WTC11 (cell line): ENCODE measurements around the gene DHX40. TPM values are rescaled to one million over a fixed set of nuclear protein-coding genes. Genes with fewer than 3 reads are reported as not detected.
"Not testable (repeated sequence)": the region's sequence is repeated elsewhere in the genome, so short reads cannot be mapped to it uniquely, and the experiment has no call there.

ENCODE experiments used
- ATAC-seq: fragments of 200-7000 bp; cut with Tn5 transposase; 2 replicates; pipeline ENCODE4 v1.10.0; 2021; ENCODE audit warnings: mild to moderate bottlenecking, moderate library complexity
- CTCF ChIA-PET: fragments of 300-600 bp; sonication (Branson Sonifier 250); formaldehyde crosslinking; loops from one replicate; lab custom pipeline; 2021; ENCODE audit warnings: antibody characterized with exemption; lab: Charles Lee
- POLR2A ChIA-PET: fragments of 350-600 bp; sonication (Branson Sonifier 250); formaldehyde crosslinking; loops from one replicate; lab custom pipeline; 2021; ENCODE audit warnings: antibody characterized with exemption; lab: Charles Lee
- DNase-seq: peaks from one replicate; pipeline ENCODE4 v3.0.0; 2021; ENCODE audit warnings: low spot score
- H3K27ac Mint-ChIP-seq: 2 replicates; pipeline ENCODE4 v1.8.0; 2021; ENCODE audit warnings: mixed read lengths
- H3K27me3 Mint-ChIP-seq: 2 replicates; pipeline ENCODE4 v1.8.0; 2021; ENCODE audit warnings: low read depth, mild to moderate bottlenecking, moderate library complexity, mixed read lengths
- H3K36me3 Mint-ChIP-seq: 2 replicates; pipeline ENCODE4 v1.8.0; 2021; ENCODE audit warnings: mixed read lengths
- H3K4me1 Mint-ChIP-seq: 2 replicates; pipeline ENCODE4 v1.8.0; 2022; ENCODE audit warnings: mixed read lengths
- H3K4me3 Mint-ChIP-seq: 2 replicates; pipeline ENCODE4 v1.8.0; 2021; ENCODE audit warnings: mild to moderate bottlenecking, moderate library complexity, mixed read lengths
- H3K9me3 Mint-ChIP-seq: 2 replicates; pipeline ENCODE4 v1.8.0; 2021; ENCODE audit warnings: mixed read lengths
- GABPB1 ChIP-seq: sonication (generic); formaldehyde crosslinking; IDR thresholded peaks from 2 replicates; pipeline ENCODE4 v1.8.1; 2023; ENCODE audit warnings: mild to moderate bottlenecking, missing genetic modification reagents
- NR1H2 ChIP-seq: sonication (generic); formaldehyde crosslinking; IDR thresholded peaks from 2 replicates; pipeline ENCODE4 v1.9.0; 2021; ENCODE audit warnings: mild to moderate bottlenecking, moderate library complexity, missing genetic modification reagents
- NR3C1 ChIP-seq: sonication (generic); formaldehyde crosslinking; conservative IDR thresholded peaks from 2 replicates; pipeline ENCODE4 v1.8.1; 2023; ENCODE audit warnings: low read depth, mild to moderate bottlenecking, missing genetic modification reagents
- SMAD3 ChIP-seq: sonication (generic); formaldehyde crosslinking; IDR thresholded peaks from 2 replicates; pipeline ENCODE4 v1.8.0; 2022; ENCODE audit warnings: missing genetic modification reagents, mild to moderate bottlenecking, borderline replicate concordance
- ZNF121 ChIP-seq: sonication (generic); formaldehyde crosslinking; IDR thresholded peaks from 2 replicates; pipeline ENCODE4 v1.8.0; 2023; ENCODE audit warnings: missing genetic modification reagents
- ZNF219 ChIP-seq: sonication (generic); formaldehyde crosslinking; IDR thresholded peaks from 2 replicates; pipeline ENCODE4 v1.8.0; 2023; ENCODE audit warnings: missing genetic modification reagents, mild to moderate bottlenecking, borderline replicate concordance
- ZNF416 ChIP-seq: fragments of 250-450 bp; sonication (Bioruptor Pico); IDR thresholded peaks from 2 replicates; pipeline ENCODE4 v1.9.0; 2021; ENCODE audit warnings: mild to moderate bottlenecking, inconsistent platforms
- total RNA-seq: library from RNA; stranded (reverse); gene quantifications from 3 replicates; pipeline ENCODE4 v1.2.3, GENCODE V29; 2021
- TF ChIP-seq, protein P1 (sequence below): sonication (generic); formaldehyde crosslinking; IDR thresholded peaks from 2 replicates; pipeline ENCODE4 v1.8.1; 2023; ENCODE audit warnings: mild to moderate bottlenecking, missing genetic modification reagents
- TF ChIP-seq, protein P2 (sequence below): sonication (generic); formaldehyde crosslinking; IDR thresholded peaks from 2 replicates; pipeline ENCODE4 v1.8.0; 2023; ENCODE audit warnings: missing genetic modification reagents
- TF ChIP-seq, protein P3 (sequence below): sonication (generic); formaldehyde crosslinking; IDR thresholded peaks from 2 replicates; pipeline ENCODE4 v1.8.0; 2022; ENCODE audit warnings: mild to moderate bottlenecking, missing genetic modification reagents
- TF ChIP-seq, protein P4 (sequence below): fragments of 200-600 bp; IDR thresholded peaks from 2 replicates; pipeline ENCODE4 v1.8.0; 2022; ENCODE audit warnings: antibody characterized with exemption
- TF ChIP-seq, protein P5 (sequence below): sonication (generic); formaldehyde crosslinking; IDR thresholded peaks from 2 replicates; pipeline ENCODE4 v1.8.1; 2022; ENCODE audit warnings: mild to moderate bottlenecking, missing genetic modification reagents, moderate library complexity, borderline replicate concordance

The DHX40 gene
- total RNA-seq, 1 experiment from 2014 or later, result 26.9 TPM

DNA sequence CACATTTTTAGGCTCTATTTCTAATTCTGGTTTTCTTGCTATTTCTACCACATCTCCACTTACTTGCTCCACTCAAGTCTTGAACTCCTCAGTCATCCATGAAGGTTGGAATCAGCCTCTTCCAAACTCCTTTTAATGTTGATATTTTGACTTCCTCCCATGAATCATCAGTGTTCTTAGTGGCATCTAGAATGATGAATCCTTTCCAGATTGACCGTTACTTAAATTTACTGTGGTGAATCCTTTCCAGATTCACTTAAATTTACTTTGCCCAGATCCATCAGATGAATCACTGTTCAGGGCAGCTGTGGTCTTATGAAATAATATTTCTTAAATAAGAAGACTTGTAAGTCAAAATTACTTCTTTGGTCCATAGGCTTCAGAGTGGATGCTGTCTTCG is 86.7 kb downstream of the DHX40 start:
- TF ChIP-seq, protein P1, sequence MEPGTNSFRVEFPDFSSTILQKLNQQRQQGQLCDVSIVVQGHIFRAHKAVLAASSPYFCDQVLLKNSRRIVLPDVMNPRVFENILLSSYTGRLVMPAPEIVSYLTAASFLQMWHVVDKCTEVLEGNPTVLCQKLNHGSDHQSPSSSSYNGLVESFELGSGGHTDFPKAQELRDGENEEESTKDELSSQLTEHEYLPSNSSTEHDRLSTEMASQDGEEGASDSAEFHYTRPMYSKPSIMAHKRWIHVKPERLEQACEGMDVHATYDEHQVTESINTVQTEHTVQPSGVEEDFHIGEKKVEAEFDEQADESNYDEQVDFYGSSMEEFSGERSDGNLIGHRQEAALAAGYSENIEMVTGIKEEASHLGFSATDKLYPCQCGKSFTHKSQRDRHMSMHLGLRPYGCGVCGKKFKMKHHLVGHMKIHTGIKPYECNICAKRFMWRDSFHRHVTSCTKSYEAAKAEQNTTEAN (CRISPR knock-in tag), result no peak
- TF ChIP-seq NR1H2 (CRISPR knock-in tag) (no peak), NR3C1 (CRISPR knock-in tag) (no peak), ZNF219 (CRISPR knock-in tag) (no peak), SMAD3 (no peak), GABPB1 (CRISPR knock-in tag) (no peak), ZNF416 (no peak), ZNF121 (no peak)
- TF ChIP-seq, protein P2, sequence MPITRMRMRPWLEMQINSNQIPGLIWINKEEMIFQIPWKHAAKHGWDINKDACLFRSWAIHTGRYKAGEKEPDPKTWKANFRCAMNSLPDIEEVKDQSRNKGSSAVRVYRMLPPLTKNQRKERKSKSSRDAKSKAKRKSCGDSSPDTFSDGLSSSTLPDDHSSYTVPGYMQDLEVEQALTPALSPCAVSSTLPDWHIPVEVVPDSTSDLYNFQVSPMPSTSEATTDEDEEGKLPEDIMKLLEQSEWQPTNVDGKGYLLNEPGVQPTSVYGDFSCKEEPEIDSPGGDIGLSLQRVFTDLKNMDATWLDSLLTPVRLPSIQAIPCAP, result no peak
- TF ChIP-seq, protein P3, sequence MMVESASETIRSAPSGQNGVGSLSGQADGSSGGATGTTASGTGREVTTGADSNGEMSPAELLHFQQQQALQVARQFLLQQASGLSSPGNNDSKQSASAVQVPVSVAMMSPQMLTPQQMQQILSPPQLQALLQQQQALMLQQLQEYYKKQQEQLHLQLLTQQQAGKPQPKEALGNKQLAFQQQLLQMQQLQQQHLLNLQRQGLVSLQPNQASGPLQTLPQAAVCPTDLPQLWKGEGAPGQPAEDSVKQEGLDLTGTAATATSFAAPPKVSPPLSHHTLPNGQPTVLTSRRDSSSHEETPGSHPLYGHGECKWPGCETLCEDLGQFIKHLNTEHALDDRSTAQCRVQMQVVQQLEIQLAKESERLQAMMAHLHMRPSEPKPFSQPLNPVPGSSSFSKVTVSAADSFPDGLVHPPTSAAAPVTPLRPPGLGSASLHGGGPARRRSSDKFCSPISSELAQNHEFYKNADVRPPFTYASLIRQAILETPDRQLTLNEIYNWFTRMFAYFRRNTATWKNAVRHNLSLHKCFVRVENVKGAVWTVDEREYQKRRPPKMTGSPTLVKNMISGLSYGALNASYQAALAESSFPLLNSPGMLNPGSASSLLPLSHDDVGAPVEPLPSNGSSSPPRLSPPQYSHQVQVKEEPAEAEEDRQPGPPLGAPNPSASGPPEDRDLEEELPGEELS (CRISPR knock-in tag), result no peak
- TF ChIP-seq, protein P4, sequence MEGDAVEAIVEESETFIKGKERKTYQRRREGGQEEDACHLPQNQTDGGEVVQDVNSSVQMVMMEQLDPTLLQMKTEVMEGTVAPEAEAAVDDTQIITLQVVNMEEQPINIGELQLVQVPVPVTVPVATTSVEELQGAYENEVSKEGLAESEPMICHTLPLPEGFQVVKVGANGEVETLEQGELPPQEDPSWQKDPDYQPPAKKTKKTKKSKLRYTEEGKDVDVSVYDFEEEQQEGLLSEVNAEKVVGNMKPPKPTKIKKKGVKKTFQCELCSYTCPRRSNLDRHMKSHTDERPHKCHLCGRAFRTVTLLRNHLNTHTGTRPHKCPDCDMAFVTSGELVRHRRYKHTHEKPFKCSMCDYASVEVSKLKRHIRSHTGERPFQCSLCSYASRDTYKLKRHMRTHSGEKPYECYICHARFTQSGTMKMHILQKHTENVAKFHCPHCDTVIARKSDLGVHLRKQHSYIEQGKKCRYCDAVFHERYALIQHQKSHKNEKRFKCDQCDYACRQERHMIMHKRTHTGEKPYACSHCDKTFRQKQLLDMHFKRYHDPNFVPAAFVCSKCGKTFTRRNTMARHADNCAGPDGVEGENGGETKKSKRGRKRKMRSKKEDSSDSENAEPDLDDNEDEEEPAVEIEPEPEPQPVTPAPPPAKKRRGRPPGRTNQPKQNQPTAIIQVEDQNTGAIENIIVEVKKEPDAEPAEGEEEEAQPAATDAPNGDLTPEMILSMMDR, result no peak
- TF ChIP-seq, protein P5, sequence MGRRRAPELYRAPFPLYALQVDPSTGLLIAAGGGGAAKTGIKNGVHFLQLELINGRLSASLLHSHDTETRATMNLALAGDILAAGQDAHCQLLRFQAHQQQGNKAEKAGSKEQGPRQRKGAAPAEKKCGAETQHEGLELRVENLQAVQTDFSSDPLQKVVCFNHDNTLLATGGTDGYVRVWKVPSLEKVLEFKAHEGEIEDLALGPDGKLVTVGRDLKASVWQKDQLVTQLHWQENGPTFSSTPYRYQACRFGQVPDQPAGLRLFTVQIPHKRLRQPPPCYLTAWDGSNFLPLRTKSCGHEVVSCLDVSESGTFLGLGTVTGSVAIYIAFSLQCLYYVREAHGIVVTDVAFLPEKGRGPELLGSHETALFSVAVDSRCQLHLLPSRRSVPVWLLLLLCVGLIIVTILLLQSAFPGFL (CRISPR knock-in tag), result no peak
- ChIA-PET CTCF (no interaction called here), POLR2A (no interaction called here)
- Mint-ChIP-seq H3K4me1 (no peaks in the 10 kb centered on the region), H3K9me3 (peaks cover 7% of the 10 kb centered on the region), H3K27ac (no peak overlapping the region), H3K27me3 (no peaks in the 10 kb centered on the region), H3K36me3 (peaks cover 80% of the 10 kb centered on the region), H3K4me3 (no peak overlapping the region)
- DNase-seq (no peak), ATAC-seq (no peak)

DNA sequence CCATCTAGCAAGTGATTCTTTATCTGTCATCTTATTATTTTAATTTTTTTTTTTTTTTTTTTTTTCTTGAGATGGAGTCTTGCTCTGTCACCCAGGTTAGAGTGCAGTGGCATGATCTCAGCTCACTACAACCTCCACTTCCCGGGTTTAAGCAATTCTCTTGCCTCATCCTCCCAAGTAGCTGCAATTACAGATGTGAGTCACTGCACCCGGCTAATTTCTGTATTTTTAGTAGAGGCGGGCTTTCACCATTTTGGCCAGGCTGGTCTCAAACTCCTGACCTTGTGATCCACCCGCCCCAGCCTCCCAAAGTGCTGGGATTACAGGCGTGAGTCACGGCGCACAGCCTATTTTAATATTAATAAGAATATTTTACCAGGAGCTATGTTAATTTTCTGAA is 91.2 kb downstream of the DHX40 start:
- H3K9me3 Mint-ChIP-seq, H3K4me1 Mint-ChIP-seq, H3K27me3 Mint-ChIP-seq, CTCF ChIA-PET, H3K4me3 Mint-ChIP-seq, H3K27ac Mint-ChIP-seq, ATAC-seq, DNase-seq: not testable (repeated sequence)
- peaks cover 66% of the 10 kb centered on the region for H3K36me3 Mint-ChIP-seq
- POLR2A ChIA-PET, result interaction anchor here (0.7 kb wide), 2 partner anchors 38 to 184 kb away, joined by 3 to 5 read pairs; no protein-coding TSS in a partner anchor

Other genes with a start within 250 kb of the DHX40 start
- 2.2 to 3.1 TPM (median 2.5 TPM) in 3 replicates for gene YPEL2, start 234.0 kb upstream of the DHX40 start, total RNA-seq
- gene CLTC, start 54.3 kb downstream of the DHX40 start, total RNA-seq, result 238 to 283 TPM (median 240 TPM) in 3 replicates
- gene PTRH2, start 141.8 kb downstream of the DHX40 start, total RNA-seq, result 30.0 to 32.6 TPM (median 30.5 TPM) in 3 replicates
- gene VMP1, start 142.0 kb downstream of the DHX40 start, total RNA-seq, result 72.8 to 79.1 TPM (median 72.9 TPM) in 3 replicates